Liver (tissue), 2 donors: ENCODE data around the gene CARTPT.
A peak's percentile ranks its signal among the peaks of the same experiment; 100 is the strongest.

Source experiments
- REST ChIP-seq: IDR thresholded peaks from 2 replicates; pipeline ENCODE4 v1.6.1; 2016; ENCODE audit warnings: antibody characterized with exemption, mild to moderate bottlenecking
- TF ChIP-seq, protein P1 (sequence below): IDR thresholded peaks from 2 replicates; pipeline ENCODE4 v1.6.1; 2016; ENCODE audit warnings: antibody characterized with exemption
- TF ChIP-seq, protein P2 (sequence below): fragments of 150-350 bp; IDR thresholded peaks from 2 replicates; pipeline ENCODE4 v1.5.1; 2017; ENCODE audit warnings: improper control_type of control experiment, low read depth, low read length; ENCODE audit not compliant: missing input control
- TF ChIP-seq, protein P3 (sequence below): IDR thresholded peaks from 2 replicates; pipeline ENCODE4 v1.6.1; 2016; ENCODE audit warnings: antibody characterized with exemption
- donor health status: healthy.

DNA sequence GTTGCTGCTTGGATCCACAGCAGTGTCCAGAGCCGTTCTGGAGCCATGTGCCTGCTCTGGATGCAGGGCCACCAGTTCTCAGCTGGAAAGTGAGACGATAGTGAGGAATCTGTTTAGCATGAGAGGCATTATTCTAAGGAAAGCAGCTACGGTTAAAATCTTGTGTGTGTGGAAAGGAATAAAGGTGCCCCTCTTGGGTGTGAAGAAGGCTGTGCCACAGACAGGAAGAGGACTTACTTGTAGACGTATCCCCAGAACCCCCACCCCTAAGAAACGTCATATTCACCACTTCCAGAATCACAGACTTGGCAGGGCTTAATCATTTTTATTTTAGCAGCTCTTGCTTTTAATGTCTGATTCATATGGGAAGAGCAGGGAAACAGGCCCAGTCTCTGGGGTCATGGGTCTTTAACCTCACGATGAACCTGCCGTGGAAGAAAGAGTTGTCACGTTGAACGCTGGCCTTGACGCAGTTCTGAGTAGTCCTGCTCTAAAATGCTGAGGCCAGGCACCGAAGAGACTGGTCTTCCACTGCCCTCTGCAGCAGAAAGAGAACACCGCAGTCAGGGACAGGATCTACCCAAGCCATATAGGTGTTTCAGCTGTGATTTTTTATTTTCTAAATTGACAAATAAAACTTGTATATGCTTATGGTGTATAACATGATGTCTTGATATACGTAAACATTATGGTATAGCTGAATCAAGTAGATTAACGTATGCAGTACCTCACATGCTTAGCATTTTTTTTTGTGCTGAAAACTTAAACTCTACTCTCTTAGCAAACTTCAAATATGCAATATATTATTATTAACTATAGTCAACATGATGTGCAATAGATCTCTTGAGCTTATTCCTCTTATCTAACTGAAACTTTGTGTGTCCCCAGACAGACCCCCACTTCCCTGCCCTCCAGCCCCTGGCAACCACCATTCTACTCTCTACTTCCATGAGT is 38.8 kb downstream of the CARTPT start:
- TF ChIP-seq, protein P1, sequence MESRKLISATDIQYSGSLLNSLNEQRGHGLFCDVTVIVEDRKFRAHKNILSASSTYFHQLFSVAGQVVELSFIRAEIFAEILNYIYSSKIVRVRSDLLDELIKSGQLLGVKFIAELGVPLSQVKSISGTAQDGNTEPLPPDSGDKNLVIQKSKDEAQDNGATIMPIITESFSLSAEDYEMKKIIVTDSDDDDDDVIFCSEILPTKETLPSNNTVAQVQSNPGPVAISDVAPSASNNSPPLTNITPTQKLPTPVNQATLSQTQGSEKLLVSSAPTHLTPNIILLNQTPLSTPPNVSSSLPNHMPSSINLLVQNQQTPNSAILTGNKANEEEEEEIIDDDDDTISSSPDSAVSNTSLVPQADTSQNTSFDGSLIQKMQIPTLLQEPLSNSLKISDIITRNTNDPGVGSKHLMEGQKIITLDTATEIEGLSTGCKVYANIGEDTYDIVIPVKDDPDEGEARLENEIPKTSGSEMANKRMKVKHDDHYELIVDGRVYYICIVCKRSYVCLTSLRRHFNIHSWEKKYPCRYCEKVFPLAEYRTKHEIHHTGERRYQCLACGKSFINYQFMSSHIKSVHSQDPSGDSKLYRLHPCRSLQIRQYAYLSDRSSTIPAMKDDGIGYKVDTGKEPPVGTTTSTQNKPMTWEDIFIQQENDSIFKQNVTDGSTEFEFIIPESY = no peak
- TF ChIP-seq, protein P2, sequence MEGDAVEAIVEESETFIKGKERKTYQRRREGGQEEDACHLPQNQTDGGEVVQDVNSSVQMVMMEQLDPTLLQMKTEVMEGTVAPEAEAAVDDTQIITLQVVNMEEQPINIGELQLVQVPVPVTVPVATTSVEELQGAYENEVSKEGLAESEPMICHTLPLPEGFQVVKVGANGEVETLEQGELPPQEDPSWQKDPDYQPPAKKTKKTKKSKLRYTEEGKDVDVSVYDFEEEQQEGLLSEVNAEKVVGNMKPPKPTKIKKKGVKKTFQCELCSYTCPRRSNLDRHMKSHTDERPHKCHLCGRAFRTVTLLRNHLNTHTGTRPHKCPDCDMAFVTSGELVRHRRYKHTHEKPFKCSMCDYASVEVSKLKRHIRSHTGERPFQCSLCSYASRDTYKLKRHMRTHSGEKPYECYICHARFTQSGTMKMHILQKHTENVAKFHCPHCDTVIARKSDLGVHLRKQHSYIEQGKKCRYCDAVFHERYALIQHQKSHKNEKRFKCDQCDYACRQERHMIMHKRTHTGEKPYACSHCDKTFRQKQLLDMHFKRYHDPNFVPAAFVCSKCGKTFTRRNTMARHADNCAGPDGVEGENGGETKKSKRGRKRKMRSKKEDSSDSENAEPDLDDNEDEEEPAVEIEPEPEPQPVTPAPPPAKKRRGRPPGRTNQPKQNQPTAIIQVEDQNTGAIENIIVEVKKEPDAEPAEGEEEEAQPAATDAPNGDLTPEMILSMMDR = peak; percentile 86
- TF ChIP-seq, protein P3, sequence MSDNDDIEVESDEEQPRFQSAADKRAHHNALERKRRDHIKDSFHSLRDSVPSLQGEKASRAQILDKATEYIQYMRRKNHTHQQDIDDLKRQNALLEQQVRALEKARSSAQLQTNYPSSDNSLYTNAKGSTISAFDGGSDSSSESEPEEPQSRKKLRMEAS = no peak
- no peak for TF ChIP-seq REST
